Measurements from ENCODE around the gene RND3. TPM values are rescaled to one million over a fixed set of nuclear protein-coding genes. Genes with fewer than 3 reads are reported as not detected.

Gene RND3
- total RNA-seq, 2 donors from 2014 or later = 4.9 to 10.6 TPM

GRCh38 chr2:150484006-150484405 lies 3.5 kb downstream of the RND3 start:
- Histone ChIP-seq H3K4me3 (no peak overlapping the region), H3K27me3 (no peaks in the 10 kb centered on the region), H3K4me1 (peaks cover 11% of the 10 kb centered on the region), H3K9me3 (no peaks in the 10 kb centered on the region), H3K36me3 (replicated peaks in 1 of 2; ENCODE audit: insufficient read depth in 1 of 2, low read depth in 2 of 2) (no peaks in the 10 kb centered on the region), H3K27ac (no peak overlapping the region)
- TF ChIP-seq POLR2A (IDR thresholded peaks at IDR 0.05) (no peak), CTCF (IDR thresholded peaks at IDR 0.05) (no peak)
- ATAC-seq (no peak), DNase-seq (no peak)
- WGBS, 2 donors = 40 to 47% methylated on average over 3 of the region's 3 CpGs
- intact Hi-C loops (cut with DNase I) = no loop called here

GRCh38 chr2:150483532-150483931 lies 3.9 kb downstream of the RND3 start:
- H3K4me1 ChIP-seq = peaks cover 11% of the 10 kb centered on the region
- H3K27ac ChIP-seq = no peak overlapping the region

GRCh38 chr2:150482667-150483400 lies 4.6 kb downstream of the RND3 start:
- Histone ChIP-seq H3K9me3 (no peaks in the 10 kb centered on the region), H3K4me3 (no peak overlapping the region), H3K4me1 (peaks cover 11% of the 10 kb centered on the region), H3K27me3 (no peaks in the 10 kb centered on the region), H3K36me3 (replicated peaks in 1 of 2; ENCODE audit: insufficient read depth in 1 of 2, low read depth in 2 of 2) (no peaks in the 10 kb centered on the region), H3K27ac (no peak overlapping the region)
- no peak for DNase-seq
- intact Hi-C loops (cut with DNase I) = no loop called here
- no peak for TF ChIP-seq CTCF (IDR thresholded peaks at IDR 0.05)
- no peak for TF ChIP-seq POLR2A (IDR thresholded peaks at IDR 0.05)
- ATAC-seq = no peak
- WGBS, 2 donors = 76 to 80% methylated on average over 6 of the region's 6 CpGs

More at GRCh38 chr2:150483532-150483931, 3.9 kb downstream of the RND3 start:
- no peak overlapping the region for H3K4me3 ChIP-seq
- H3K27me3 ChIP-seq = no peaks in the 10 kb centered on the region
- intact Hi-C loops (cut with DNase I) = no loop called here
- 76 to 89% methylated on average over 1 of the region's 1 CpG for WGBS, 2 donors
- H3K36me3 ChIP-seq (replicated peaks in 1 of 2; ENCODE audit: insufficient read depth in 1 of 2, low read depth in 2 of 2) = no peaks in the 10 kb centered on the region
- TF ChIP-seq CTCF (IDR thresholded peaks at IDR 0.05) (no peak), POLR2A (IDR thresholded peaks at IDR 0.05) (no peak)
- no peaks in the 10 kb centered on the region for H3K9me3 ChIP-seq
- ATAC-seq (no peak), DNase-seq (no peak)

GRCh38 chr2:150482111-150482510 lies 5.4 kb downstream of the RND3 start:
- H3K4me3 ChIP-seq = no peak overlapping the region
- no peaks in the 10 kb centered on the region for H3K36me3 ChIP-seq (replicated peaks in 1 of 2; ENCODE audit: insufficient read depth in 1 of 2, low read depth in 2 of 2)
- H3K9me3 ChIP-seq = no peaks in the 10 kb centered on the region
- H3K27me3 ChIP-seq = no peaks in the 10 kb centered on the region
- no peak for TF ChIP-seq POLR2A (IDR thresholded peaks at IDR 0.05)
- ATAC-seq (no peak), DNase-seq (no peak)
- intact Hi-C loops (cut with DNase I) = no loop called here
- H3K4me1 ChIP-seq = peaks cover 17% of the 10 kb centered on the region
- H3K27ac ChIP-seq = no peak overlapping the region

GRCh38 chr2:150480971-150481830 lies 6.3 kb downstream of the RND3 start:
- H3K36me3 ChIP-seq (replicated peaks in 1 of 2; ENCODE audit: insufficient read depth in 1 of 2, low read depth in 2 of 2) = no peaks in the 10 kb centered on the region
- TF ChIP-seq POLR2A (IDR thresholded peaks at IDR 0.05) = no peak
- TF ChIP-seq CTCF (IDR thresholded peaks at IDR 0.05) = no peak
- no peak overlapping the region for H3K27ac ChIP-seq
- no peaks in the 10 kb centered on the region for H3K9me3 ChIP-seq
- intact Hi-C loops (cut with DNase I) = no loop called here
- DNase-seq (no peak), ATAC-seq (no peak)
- H3K4me3 ChIP-seq = no peak overlapping the region
- H3K27me3 ChIP-seq = no peaks in the 10 kb centered on the region
- WGBS, 2 donors = 87 to 91% methylated on average over 6 of the region's 6 CpGs
- H3K4me1 ChIP-seq = peaks cover 24% of the 10 kb centered on the region

Measured in body of pancreas (tissue), 4 donors.